HG02943 (cell line): ENCODE measurements around the gene CDKN2AIP.
"Not testable (repeated sequence)": the region's sequence is repeated elsewhere in the genome, so short reads cannot be mapped to it uniquely, and the experiment has no call there.

Source experiments
- ATAC-seq: cut with Tn5 transposase; IDR thresholded peaks from one replicate; pipeline ENCODE4 v1.9.1; 2021; ENCODE audit warnings: mild to moderate bottlenecking, low read depth, moderate library complexity; ENCODE audit not compliant: unreplicated experiment

Gene CDKN2AIP

DNA sequence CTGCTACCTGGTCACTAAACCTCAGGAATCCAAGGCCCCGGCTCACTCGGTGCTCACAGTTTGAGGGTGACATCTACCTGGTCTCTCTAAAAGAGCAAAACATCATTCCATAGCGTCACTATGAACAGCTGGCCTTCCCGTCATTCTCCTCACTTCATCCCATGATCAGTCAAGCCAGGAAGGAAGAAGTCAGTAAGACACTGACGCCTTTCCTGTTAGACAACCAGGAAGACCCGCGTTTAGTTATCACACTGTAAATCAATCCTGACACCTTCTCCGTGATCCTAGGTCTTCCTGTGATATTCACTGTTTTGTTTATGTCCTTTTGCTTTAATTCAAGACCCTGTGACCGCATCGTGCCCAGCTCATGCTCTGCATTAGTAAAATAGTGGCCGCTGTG is 31.6 kb upstream of the CDKN2AIP start:
- ATAC-seq = no peak

DNA sequence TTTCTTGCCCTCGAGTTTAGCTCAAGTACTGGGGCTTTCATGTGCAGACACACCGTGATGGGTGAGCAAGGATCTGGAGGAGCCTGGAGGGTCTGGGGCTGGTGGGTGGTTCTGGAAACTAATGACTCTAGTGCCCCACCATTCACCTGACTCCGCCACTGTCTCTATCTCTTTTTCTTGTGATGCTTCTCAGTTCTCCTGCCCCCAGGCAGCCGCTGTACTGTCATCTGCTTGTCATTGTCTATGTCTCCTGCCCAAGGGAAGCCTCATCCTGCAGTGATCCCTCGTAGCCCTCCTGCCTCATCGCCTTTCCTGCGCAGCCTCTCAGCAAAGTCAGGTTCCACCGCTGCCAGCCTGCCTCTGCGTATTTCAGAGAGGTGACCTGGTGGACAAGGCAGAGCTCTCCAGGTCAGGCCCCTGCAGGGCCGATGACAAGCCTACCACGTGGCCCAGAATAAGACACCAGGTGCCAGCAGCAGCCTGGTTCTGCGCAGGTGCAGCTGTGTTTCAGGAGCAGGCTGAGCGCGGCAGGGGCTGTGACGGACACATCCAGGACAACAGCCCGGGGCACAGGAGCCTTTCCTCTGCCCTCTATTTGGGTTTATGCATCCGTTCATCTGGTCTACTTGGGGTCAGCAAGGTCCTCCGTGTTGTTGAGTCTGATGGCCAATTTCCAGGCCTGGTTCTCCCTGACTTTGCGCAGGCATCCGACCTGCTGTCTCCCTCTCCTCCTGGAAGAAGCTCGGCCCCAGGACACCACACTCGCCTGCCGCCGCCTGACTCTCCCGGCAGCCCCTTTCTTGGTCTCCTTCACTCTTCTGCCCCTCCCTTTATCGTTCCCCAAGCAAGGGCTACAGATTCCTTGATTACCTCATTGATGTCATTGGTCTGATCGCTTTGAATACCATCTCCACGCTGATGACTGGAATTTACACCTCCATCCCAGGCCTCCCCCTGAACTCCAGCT is 30.9 kb upstream of the CDKN2AIP start:
- no peak for ATAC-seq

DNA sequence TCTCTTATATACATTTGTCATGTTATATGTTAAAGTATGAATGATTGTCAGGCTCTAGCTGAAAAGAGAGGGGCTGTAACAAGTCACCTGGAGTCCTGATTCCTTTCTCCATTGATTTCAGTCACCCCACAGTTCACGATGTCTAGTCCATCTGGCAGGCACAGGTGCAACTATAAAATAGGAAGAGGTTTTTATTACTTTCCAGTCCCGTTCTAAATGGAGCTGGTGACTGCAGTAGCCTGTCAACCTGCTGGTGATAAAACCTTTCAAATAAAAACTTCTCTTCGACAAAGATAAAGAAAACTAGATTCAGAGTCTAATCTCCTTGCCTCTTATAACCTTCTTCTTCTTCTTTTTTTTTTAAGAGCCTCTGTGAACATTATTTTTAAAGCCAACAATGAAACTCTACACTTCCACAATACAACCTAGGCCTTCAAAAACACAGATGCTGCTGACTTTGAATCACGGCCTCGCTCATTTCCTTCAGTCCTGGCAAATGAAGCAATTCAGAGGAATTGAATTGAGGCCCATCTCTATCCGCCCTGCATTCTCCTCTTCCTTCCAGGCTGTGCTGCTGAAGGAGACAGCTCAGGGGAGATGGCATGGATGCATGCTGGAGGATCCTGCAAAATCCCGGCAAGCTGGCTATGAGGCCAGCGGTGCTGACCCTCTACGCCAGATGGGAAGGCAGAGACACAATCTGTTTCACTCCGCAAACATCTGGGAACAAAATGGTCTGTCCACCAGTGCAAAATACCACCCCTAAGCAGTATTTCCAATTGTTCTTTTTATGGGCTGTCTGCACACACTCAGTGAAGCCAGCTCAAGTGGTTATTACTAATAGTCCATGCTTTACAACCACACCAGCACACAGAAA is 27.3 kb upstream of the CDKN2AIP start:
- no peak for ATAC-seq

DNA sequence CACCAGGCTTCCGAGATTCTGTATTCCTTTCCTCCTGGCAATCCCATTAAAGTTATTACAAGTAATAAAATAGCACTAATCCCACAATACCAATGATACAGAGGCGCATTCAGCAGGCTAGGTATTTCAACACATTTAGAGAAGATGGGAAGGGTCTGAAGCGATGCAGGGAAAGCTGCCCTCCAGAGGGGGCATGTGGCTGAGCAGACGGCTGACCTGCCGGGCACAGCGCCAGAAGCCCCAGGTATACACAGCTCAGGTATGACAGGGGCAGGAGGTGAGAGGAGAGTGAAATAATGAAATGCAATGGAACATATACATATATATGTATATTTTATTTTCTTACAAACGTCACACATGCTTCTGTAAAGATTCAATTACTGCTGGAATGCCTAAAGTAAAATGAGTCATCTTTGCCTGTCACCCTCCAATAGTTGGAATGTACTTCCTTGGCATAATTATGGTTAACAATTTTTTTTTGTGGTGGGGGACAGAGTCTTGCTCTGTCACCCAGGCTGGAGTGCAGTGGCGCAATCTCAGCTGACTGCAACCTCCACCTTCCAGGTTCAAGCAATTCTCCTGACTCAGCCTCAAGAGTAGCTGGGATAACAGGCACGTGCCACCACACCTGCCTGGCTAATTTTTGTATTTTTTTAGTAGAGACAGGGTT is 21.3 kb upstream of the CDKN2AIP start:
- no peak for ATAC-seq

DNA sequence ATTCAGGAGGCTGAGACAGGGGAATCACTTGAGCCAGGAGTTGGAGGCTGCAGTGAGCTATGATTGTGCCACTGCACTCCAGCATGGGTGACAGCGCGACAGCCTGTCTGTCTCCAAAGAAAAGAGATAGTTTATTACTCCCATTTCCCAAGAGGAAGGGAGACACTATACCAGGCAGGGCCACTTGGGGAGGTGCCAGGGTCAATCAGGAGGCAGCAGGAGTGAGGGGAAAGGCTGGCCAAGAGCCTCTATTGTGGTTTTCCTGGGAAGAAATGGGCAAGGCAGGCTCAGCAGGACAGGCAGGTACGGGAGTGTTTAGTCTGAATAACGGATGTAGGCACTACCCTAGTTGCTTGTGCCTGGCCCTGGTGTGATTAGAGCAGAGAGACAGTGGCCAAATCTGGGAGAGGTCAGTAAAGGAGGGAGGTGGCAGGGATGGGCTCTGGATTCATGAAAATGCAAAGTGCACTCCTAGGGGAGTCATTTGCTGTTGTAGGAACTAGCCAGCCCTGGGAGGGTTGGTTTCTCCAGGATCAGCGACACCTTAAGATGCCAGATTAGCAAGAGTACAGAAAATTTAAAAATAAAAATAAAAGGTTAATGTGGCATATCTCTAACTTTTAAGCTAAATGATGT is 20.2 kb upstream of the CDKN2AIP start:
- ATAC-seq = no peak

DNA sequence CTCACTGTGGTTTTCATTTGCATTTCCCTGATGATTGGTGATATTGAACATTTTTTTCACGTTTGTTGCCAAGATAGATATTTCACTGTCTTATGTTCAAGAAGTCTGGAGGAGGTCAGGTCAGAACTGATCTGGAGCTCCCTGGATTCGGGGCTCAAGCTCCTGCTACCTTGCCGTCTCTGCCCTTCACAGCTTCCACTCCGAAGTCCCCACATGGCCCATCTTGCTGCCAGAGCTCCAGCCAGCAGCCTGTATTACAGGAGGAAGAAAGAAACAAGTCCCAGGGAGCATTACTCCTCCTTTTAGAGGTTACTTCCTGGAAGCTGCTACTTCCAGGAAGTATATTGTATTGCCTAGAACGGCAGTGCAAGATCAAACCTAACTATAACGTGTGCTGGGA is 17.9 kb upstream of the CDKN2AIP start:
- no peak for ATAC-seq

DNA sequence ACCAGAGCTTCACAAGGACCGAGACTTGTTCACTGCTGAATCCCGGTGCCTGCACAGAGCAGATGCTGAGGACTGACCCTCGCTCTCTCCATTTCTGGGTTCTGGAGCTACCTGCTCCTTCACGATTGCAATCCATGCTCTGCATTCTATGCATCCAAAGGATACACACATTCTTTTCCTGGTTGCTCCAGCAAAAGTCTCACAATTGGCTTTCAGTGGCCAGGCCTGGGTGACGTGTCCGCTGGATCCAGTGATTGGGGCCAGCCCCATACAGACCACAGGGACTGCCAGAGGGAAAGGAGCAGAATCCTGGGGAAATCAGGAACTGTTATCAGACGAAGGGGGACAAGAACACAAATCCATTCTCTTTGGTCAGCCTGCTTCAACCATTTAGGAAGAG is 14.9 kb upstream of the CDKN2AIP start:
- ATAC-seq = no peak

DNA sequence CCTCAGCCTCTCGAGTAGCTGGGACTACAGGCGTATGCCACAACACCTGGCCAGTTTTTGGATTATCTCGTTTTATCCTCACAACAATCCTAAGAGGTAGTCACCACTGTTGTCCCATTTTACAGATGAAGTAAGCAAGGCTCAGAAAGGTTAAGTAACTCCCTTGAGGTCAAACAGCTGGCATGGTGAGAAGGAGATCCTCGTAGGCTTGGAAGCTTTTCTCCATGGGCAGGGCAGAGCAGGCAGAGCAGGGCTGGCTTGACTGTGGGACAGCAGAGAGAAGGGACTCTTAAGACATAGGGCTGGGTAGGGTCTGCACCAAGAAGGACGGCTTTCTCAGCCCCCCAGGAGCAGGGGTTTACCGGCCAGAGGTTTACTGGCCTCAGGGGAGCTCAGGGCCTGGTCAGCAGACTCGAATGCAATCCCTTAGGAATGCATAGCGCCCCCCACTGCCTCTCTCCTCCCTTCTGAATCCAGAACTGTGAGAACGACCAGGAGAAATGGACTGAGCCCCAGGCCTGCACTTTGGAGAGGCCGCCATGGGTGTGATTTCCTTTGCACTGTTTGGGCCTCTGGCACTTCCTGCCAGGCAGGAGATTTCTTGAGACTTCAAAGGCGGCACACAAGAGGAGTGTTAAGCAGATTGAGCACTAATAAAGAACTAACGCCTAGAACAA is 14.0 kb upstream of the CDKN2AIP start:
- ATAC-seq = no peak

DNA sequence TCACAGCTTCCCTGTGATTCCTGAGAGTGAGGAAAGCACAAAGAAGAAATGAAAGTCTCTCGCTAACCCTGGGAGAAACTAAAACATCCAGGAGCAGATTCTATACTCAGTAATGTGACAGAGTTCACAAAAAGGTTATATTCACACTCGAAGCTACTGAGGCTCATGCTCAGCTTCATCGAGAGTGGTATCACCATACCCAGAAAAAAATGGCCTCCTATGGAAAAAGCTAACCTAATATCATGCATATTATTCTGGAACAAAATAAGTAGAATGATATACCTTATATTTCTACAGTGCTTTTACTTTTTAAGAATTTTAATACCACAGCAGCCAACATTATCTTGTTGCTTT is 13.5 kb upstream of the CDKN2AIP start:
- no peak for ATAC-seq

DNA sequence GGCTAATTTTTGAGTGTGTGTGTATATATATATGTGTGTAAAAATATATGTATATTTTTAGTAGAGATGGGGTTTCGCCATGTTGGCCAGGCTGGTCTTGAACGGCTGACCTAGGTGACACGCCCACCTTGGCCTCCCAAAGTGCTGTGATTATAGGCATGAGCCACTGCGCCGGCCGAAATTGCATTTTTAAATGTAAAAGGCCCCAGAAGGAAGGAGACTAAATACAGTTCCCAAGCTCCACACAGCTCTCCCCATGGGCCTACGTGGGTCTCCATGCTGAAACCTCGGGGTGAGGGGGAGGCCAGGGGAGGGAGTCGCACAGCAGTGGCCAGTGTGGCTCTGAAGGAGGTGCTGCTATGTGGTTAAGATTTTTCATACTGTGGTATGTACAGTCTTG is 12.8 kb upstream of the CDKN2AIP start:
- ATAC-seq = no peak

DNA sequence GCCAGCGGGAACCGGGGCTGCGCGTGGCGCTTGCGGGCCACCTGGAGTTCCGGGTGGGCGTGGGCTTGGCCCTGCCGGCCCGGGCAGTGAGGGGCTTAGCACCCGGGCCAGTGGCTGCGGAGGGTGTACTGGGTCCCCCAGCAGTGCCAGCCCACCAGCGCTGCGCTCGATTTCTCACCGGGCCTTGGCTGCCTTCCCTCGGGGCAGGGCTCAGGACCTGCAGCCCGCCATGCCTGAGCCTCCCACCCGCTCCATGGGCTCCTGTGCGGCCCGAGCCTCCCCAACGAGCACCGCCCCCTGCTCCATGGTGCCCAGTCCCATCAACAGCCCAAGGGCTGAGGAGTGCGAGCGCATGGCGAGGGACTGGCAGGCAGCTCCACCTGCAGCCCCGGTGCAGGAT is 11.3 kb upstream of the CDKN2AIP start:
- not testable (repeated sequence) for ATAC-seq

DNA sequence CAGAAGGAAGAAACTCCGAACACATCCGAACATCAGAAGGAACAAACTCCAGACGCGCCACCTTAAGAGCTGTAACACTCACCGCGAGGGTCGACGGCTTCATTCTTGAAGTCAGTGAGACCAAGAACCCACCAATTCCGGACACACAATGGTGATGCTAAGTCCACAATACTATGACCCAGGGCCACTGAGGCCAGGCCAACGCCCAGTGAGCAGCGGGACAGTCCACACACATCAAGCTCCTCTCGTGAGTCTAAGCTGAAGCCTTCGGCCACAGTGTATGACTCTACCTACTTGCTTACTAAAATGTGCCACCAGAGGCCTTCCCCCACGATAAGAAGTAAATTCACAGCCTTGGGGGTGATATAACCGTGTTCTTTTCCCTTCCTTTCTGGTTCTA is 10.2 kb upstream of the CDKN2AIP start:
- ATAC-seq = no peak

DNA sequence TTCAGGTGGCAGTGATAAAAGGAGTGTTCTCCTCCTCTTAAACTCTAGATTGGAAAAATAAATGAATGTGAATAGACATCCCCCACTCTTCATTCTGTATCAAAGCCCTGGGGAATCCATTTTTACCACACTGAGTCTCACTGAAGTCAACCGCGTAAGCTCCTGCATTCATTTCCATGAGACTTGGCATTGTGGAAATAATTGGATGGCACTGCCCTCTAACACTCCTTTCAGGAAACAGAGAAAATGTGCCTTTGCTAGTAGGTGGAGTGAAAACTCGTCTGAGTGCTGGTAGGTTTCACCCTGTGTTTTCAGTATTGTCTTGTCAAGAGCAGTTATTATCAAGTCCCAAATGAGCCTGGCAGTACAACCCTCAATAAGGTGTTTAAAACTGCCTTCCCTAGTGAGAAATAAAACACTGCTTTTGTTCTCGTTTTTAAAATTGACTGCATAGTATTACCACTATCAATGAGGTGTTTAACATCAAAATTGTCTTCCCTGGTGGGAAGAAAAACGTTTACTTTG is 9.7 kb upstream of the CDKN2AIP start:
- ATAC-seq = no peak

DNA sequence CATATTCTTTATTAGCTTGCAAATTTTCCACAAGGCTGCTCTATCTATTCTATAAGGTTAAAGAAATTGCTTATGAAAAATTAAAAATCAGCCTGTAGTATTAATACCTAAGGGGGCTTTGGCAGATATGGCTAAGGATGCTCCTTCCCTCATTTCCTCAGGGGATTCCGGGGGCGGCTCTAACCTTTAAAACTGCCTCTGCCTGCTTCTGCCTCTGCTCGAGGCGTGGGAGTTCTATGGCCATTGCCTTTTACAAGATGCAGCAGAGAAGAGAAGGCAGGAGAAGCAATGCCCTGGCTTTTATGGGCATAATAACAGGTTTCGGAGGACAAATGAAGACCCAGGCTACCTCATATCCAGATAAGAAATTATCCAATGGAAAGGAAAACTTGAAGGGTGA is 8.6 kb upstream of the CDKN2AIP start:
- no peak for ATAC-seq

DNA sequence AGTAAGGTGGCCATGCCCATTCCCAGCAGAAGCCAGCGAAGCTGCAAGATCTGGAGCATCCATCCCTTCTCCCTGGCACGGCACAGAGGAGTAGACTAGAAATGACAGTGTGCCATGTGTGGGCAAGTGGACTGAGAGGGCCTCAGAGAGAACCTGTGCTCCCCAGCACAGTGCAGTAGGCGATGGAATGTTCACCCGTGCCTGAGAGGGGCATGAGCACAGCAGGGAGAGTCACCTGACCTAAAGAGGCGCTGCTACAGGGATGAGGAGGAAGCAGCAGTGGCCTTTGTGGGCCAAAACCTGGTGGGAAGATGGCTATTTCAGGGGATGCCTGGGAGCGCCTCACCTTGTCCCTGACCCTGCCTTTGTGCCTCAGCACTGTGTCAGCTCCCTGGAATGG is 8.0 kb upstream of the CDKN2AIP start:
- ATAC-seq = no peak

DNA sequence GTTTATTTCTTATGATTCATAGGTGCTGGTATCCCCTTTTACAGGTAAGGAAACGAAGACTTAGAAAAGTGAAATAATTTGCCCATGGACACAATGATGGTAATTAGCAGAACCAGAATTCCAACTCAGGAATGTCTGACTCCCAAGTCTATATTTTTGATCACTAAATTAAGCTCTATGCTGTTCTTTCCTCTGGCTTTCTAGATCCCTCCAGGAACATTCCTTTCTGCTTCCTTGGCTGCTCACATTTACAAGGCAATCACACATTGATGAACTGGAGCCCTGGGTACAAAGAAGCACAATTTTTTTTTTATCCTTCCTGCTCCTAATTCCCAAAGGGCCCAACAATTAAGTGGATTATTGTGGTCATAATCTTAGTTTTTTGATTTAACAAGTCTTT is 7.0 kb upstream of the CDKN2AIP start:
- no peak for ATAC-seq

DNA sequence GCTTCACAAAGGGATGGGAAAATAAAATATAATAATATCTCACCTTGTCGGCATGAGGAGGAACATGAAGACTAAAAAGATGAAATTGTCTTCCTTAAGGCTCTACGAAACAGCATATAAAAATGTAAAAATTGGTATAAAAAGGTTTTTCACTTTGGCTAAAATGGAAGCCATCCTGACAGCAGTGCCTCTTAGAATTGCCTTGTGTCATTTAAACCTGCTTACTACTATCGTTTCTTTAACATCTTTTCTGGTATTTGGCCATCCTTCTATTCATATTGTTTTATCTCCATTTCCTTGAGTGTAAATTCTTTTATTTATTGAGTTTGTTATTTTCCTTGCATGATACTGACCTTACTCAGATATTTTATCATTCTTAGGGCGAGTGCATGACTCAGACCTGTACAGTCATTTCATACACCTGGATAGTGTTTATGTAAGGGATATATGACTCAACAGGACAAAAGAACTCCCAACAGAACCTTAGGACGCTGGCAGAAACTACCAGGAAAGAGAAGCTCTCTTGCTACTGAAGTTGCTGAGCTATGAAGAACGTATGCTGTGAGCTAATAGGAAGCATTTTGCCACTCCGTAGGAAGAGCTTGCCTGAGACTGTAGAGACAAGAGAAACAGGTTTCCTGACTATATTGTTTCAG is 5.8 kb upstream of the CDKN2AIP start:
- no peak for ATAC-seq

DNA sequence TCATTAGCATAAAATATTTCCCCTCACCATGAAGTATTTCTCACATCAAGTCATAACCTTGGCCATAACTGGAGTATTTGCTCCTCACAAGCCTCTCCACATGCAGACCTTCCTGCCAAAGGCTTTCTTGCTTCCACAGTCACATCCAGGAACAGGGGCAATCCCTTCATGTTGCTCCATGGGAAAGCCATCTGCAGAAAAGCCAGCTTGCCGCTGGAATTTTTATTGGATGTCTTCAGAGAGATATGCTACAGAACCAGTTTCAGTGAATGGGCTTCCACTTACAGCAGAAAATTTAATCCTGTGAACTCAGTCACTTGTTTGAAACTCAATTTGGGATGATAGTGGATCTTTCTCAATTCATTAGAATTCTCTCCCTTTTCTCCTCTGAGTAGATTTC is 3.2 kb upstream of the CDKN2AIP start:
- ATAC-seq = no peak

DNA sequence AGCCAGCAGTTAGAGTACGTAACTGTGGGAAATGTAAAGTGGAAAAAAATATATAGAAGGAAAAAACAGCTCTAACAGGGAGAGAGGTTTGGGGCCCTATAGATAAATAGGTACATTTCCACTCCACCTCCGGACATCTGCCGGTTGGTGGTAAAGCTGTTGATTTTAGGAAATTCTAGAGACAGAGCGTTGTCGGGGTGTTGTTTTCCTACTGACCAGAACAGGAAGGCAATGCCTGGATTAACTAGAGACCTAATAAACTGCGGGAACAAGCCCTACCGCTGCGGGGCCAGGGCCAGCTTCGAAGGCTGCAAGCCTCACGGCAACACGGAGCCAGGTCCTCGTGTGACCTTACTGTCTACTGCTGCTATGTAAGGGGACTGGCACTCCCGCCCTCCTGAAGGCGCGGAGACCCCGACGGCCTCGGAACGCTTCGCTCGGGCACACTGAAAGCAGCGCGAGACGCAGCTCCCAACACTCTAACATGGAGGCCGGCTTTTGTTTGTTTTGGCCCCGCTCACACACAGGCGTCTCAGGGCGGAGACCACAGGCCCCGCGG is 702 bp upstream of the CDKN2AIP start:
- ATAC-seq = no peak
